SK-N-MC (cell line): ENCODE data around the gene NMNAT2.

Experiments
- DNase-seq: peaks from one replicate; pipeline ENCODE4 v3.0.0-alpha.2; 2011; ENCODE audit warnings: low read depth, low spot score
- H3K27ac ChIP-seq: fragments of 200-600 bp; sonication (generic); 2 replicates; pipeline ENCODE4 v1.5.1; 2016; ENCODE audit warnings: mixed run types
- H3K36me3 ChIP-seq: fragments of 200-600 bp; sonication (generic); 2 replicates; pipeline ENCODE4 v1.6.1; 2017; ENCODE audit warnings: antibody characterized with exemption, low read length, mixed read lengths; ENCODE audit not compliant: insufficient read depth
- H3K4me3 ChIP-seq: fragments of 200-600 bp; sonication (generic); 2 replicates; pipeline ENCODE4 v1.5.1; 2016
- H3K9ac ChIP-seq: fragments of 200-600 bp; sonication (generic); 2 replicates; pipeline ENCODE4 v1.8.0; 2017; ENCODE audit warnings: mixed run types, mixed read lengths; ENCODE audit not compliant: insufficient read length
- H3K9me3 ChIP-seq: fragments of 200-600 bp; sonication (generic); 2 replicates; pipeline ENCODE4 v1.6.1; 2017; ENCODE audit warnings: low read depth, mild to moderate bottlenecking, antibody characterized with exemption, low read length, moderate library complexity, mixed read lengths
- EZH2 ChIP-seq: fragments of 200-600 bp; sonication (generic); IDR thresholded peaks from one replicate; pipeline ENCODE4 v1.6.1; 2017; ENCODE audit warnings: antibody characterized with exemption
- FOXP2 ChIP-seq: optimal IDR thresholded peaks from 2 replicates; pipeline ENCODE3; 2011; ENCODE audit warnings: mild to moderate bottlenecking, moderate library complexity; ENCODE audit not compliant: insufficient read depth; ENCODE audit errors: extremely low read length, control extremely low read depth
- POLR2AphosphoS5 ChIP-seq: IDR thresholded peaks from 2 replicates; pipeline ENCODE4 v1.6.1; 2012; ENCODE audit warnings: mild to moderate bottlenecking, low read depth, low read length, borderline replicate concordance

Gene NMNAT2

GRCh38 chr1:183385340-183386144 is 32.6 kb downstream of the NMNAT2 start:
- no peaks in the 10 kb centered on the region for H3K36me3 ChIP-seq
- no peak for DNase-seq
- H3K27ac ChIP-seq, result no peak overlapping the region
- no peak for TF ChIP-seq POLR2AphosphoS5
- no peak for TF ChIP-seq EZH2
- TF ChIP-seq FOXP2, result no peak
- H3K9ac ChIP-seq, result no peak overlapping the region
- H3K4me3 ChIP-seq, result no peak overlapping the region
- no peaks in the 10 kb centered on the region for H3K9me3 ChIP-seq

- H3K9ac ChIP-seq, result no peak overlapping the region
- TF ChIP-seq POLR2AphosphoS5, result no peak
- TF ChIP-seq EZH2, result no peak
- TF ChIP-seq FOXP2, result no peak
- no peak overlapping the region for H3K4me3 ChIP-seq
Observed at GRCh38 chr1:183379951-183380350, 38.2 kb downstream of the NMNAT2 start.

GRCh38 chr1:183375381-183375780 is 42.8 kb downstream of the NMNAT2 start:
- TF ChIP-seq POLR2AphosphoS5 (no peak), FOXP2 (no peak), EZH2 (no peak)
- H3K36me3 ChIP-seq, result no peaks in the 10 kb centered on the region
- H3K9ac ChIP-seq, result no peak overlapping the region
- no peaks in the 10 kb centered on the region for H3K9me3 ChIP-seq
- no peak overlapping the region for H3K27ac ChIP-seq
- DNase-seq, result no peak
- no peak overlapping the region for H3K4me3 ChIP-seq

More at GRCh38 chr1:183379951-183380350, 38.2 kb downstream of the NMNAT2 start:
- no peak for DNase-seq
- no peaks in the 10 kb centered on the region for H3K36me3 ChIP-seq
- H3K27ac ChIP-seq, result no peak overlapping the region
- no peaks in the 10 kb centered on the region for H3K9me3 ChIP-seq

GRCh38 chr1:183374825-183375224 is 43.4 kb downstream of the NMNAT2 start:
- H3K36me3 ChIP-seq, result no peaks in the 10 kb centered on the region
- H3K9ac ChIP-seq, result no peak overlapping the region
- no peak overlapping the region for H3K4me3 ChIP-seq
- TF ChIP-seq POLR2AphosphoS5, result no peak
- TF ChIP-seq FOXP2, result no peak
- no peak for TF ChIP-seq EZH2
- DNase-seq, result no peak
- no peak overlapping the region for H3K27ac ChIP-seq
- no peaks in the 10 kb centered on the region for H3K9me3 ChIP-seq

- TF ChIP-seq EZH2 (no peak), FOXP2 (no peak), POLR2AphosphoS5 (no peak)
- Histone ChIP-seq H3K9me3 (no peaks in the 10 kb centered on the region), H3K36me3 (no peaks in the 10 kb centered on the region), H3K9ac (no peak overlapping the region), H3K4me3 (no peak overlapping the region), H3K27ac (no peak overlapping the region)
- DNase-seq, result no peak
Observed at GRCh38 chr1:183372586-183373230, 45.5 kb downstream of the NMNAT2 start.

GRCh38 chr1:183370399-183371058 is 47.7 kb downstream of the NMNAT2 start:
- Histone ChIP-seq H3K27ac (no peak overlapping the region), H3K36me3 (no peaks in the 10 kb centered on the region), H3K9ac (no peak overlapping the region), H3K9me3 (no peaks in the 10 kb centered on the region), H3K4me3 (no peak overlapping the region)
- no peak for TF ChIP-seq POLR2AphosphoS5
- TF ChIP-seq EZH2, result no peak
- TF ChIP-seq FOXP2, result no peak
- no peak for DNase-seq

GRCh38 chr1:183368213-183369108 is 49.7 kb downstream of the NMNAT2 start:
- Histone ChIP-seq H3K27ac (no peak overlapping the region), H3K4me3 (no peak overlapping the region), H3K9me3 (no peaks in the 10 kb centered on the region), H3K9ac (no peak overlapping the region), H3K36me3 (no peaks in the 10 kb centered on the region)
- no peak for TF ChIP-seq FOXP2
- TF ChIP-seq EZH2, result no peak
- no peak for TF ChIP-seq POLR2AphosphoS5
- no peak for DNase-seq

GRCh38 chr1:183366116-183366515 is 52.1 kb downstream of the NMNAT2 start:
- H3K9me3 ChIP-seq, result no peaks in the 10 kb centered on the region
- TF ChIP-seq POLR2AphosphoS5 (no peak), EZH2 (no peak), FOXP2 (no peak)
- H3K9ac ChIP-seq, result no peak overlapping the region
- no peak overlapping the region for H3K4me3 ChIP-seq
- H3K36me3 ChIP-seq, result no peaks in the 10 kb centered on the region
- DNase-seq, result no peak
- no peak overlapping the region for H3K27ac ChIP-seq
